ENCODE data around the gene SLC38A10. TPM values are rescaled to one million over a fixed set of nuclear protein-coding genes. Genes with fewer than 3 reads are reported as not detected.

The SLC38A10 gene
- total RNA-seq, 1 donor from 2014 or later: 61.6 TPM

- DNase-seq (ENCODE audit: low spot score): no peak
- intact Hi-C loops (cut with DNase I): no loop called here
- ATAC-seq: no peak
Measured at GRCh38 chr17:81302861-81303333, 7.8 kb upstream of the SLC38A10 start.

- ATAC-seq (no peak), DNase-seq (ENCODE audit: low spot score) (no peak)
- intact Hi-C loops (cut with DNase I): no loop called here
Measured at GRCh38 chr17:81302324-81302723, 7.2 kb upstream of the SLC38A10 start.

GRCh38 chr17:81301195-81302144 lies 6.4 kb upstream of the SLC38A10 start:
- intact Hi-C loops (cut with DNase I): no loop called here
- DNase-seq (ENCODE audit: low spot score): no peak

GRCh38 chr17:81300586-81301155 lies 5.6 kb upstream of the SLC38A10 start:
- DNase-seq (ENCODE audit: low spot score) (no peak), ATAC-seq (no peak)
- intact Hi-C loops (cut with DNase I): no loop called here

More at GRCh38 chr17:81301195-81302144, 6.4 kb upstream of the SLC38A10 start:
- ATAC-seq: no peak

- intact Hi-C loops (cut with DNase I): no loop called here
- no peak for ATAC-seq
- no peak for DNase-seq (ENCODE audit: low spot score)
Measured at GRCh38 chr17:81299846-81300585, 4.9 kb upstream of the SLC38A10 start.

- no peak for ATAC-seq
- DNase-seq (ENCODE audit: low spot score): no peak
- intact Hi-C loops (cut with DNase I): no loop called here
Measured at GRCh38 chr17:81298991-81299738, 4.1 kb upstream of the SLC38A10 start.

- ATAC-seq: no peak
- intact Hi-C loops (cut with DNase I): no loop called here
- no peak for DNase-seq (ENCODE audit: low spot score)
Measured at GRCh38 chr17:81298325-81298990, 3.4 kb upstream of the SLC38A10 start.

- intact Hi-C loops (cut with DNase I): no loop called here
- DNase-seq (ENCODE audit: low spot score) (no peak), ATAC-seq (peak; percentile 24)
Measured at GRCh38 chr17:81295676-81296381, 722 bp upstream of the SLC38A10 start.

- ATAC-seq (no peak), DNase-seq (ENCODE audit: low spot score) (no peak)
- intact Hi-C loops (cut with DNase I): loop anchor here (5.0 kb wide), 1 partner anchor 188 kb away; no protein-coding TSS in a partner anchor
Measured at GRCh38 chr17:81294512-81295030, 536 bp downstream of the SLC38A10 start.

GRCh38 chr17:81292450-81292849 lies 2.7 kb downstream of the SLC38A10 start:
- ATAC-seq (no peak), DNase-seq (ENCODE audit: low spot score) (no peak)
- intact Hi-C loops (cut with DNase I): loop anchor here (5.0 kb wide), 1 partner anchor 190 kb away; no protein-coding TSS in a partner anchor

GRCh38 chr17:81291662-81292061 lies 3.4 kb downstream of the SLC38A10 start:
- intact Hi-C loops (cut with DNase I): loop anchor here (5.0 kb wide), 1 partner anchor 191 kb away; no protein-coding TSS in a partner anchor
- DNase-seq (ENCODE audit: low spot score): peak; percentile 80
- ATAC-seq: peak; percentile 70

GRCh38 chr17:81290230-81290629 lies 4.9 kb downstream of the SLC38A10 start:
- ATAC-seq (no peak), DNase-seq (ENCODE audit: low spot score) (no peak)
- intact Hi-C loops (cut with DNase I): loop anchor here (5.0 kb wide), 1 partner anchor 192 kb away; no protein-coding TSS in a partner anchor

- DNase-seq (ENCODE audit: low spot score) (no peak), ATAC-seq (no peak)
- intact Hi-C loops (cut with DNase I): loop anchor here (5.0 kb wide), 1 partner anchor 193 kb away; no protein-coding TSS in a partner anchor
Measured at GRCh38 chr17:81289627-81290026, 5.5 kb downstream of the SLC38A10 start.

GRCh38 chr17:81288715-81289114 lies 6.4 kb downstream of the SLC38A10 start:
- intact Hi-C loops (cut with DNase I): no loop called here
- DNase-seq (ENCODE audit: low spot score): no peak
- no peak for ATAC-seq

- intact Hi-C loops (cut with DNase I): no loop called here
- ATAC-seq: no peak
- no peak for DNase-seq (ENCODE audit: low spot score)
Measured at GRCh38 chr17:81287741-81288430, 7.2 kb downstream of the SLC38A10 start.

- ATAC-seq (no peak), DNase-seq (ENCODE audit: low spot score) (no peak)
- intact Hi-C loops (cut with DNase I): no loop called here
Measured at GRCh38 chr17:81287152-81287551, 8.0 kb downstream of the SLC38A10 start.
